GM12878 (cell line): ENCODE data around the gene PTPRB. TPM values are rescaled to one million over a fixed set of nuclear protein-coding genes. Genes with fewer than 3 reads are reported as not detected.

Experiments
- ATAC-seq: fragments of 200-7000 bp; cut with Tn5 transposase; 3 replicates; pipeline ENCODE4 v1.9.1; 2020; ENCODE audit warnings: mild to moderate bottlenecking, moderate library complexity
- BruUV-seq: library from RNA; stranded (reverse); fragments of 400-500 nt; replicated peaks from 2 replicates; lab custom pipeline; 2021; lab: Mats Ljungman, UMichigan
- CTCF ChIA-PET: fragments of 300-600 bp; sonication (Branson Sonifier 250); formaldehyde crosslinking; extraction: SDS; loops from one replicate; lab custom pipeline; 2021; ENCODE audit warnings: inconsistent platforms; lab: Yijun Ruan, JAX
- POLR2A ChIA-PET: fragments of 350-600 bp; formaldehyde crosslinking; extraction: SDS; loops from one replicate; lab custom pipeline; 2021; ENCODE audit warnings: inconsistent platforms; lab: Charles Lee
- RAD21 ChIA-PET: fragments of 300-600 bp; sonication (Branson Sonifier 250); formaldehyde crosslinking; loops from one replicate; lab custom pipeline; 2023; ENCODE audit warnings: antibody characterized with exemption; ENCODE audit not compliant: unreplicated experiment; lab: Charles Lee
- SMC1A ChIA-PET: fragments of 300-600 bp; sonication (Branson Sonifier 250); formaldehyde crosslinking; loops from one replicate; lab custom pipeline; 2023; ENCODE audit not compliant: unreplicated experiment, uncharacterized antibody; lab: Charles Lee
- DNase-seq: peaks from one replicate; pipeline ENCODE4 v3.0.0-alpha.2; 2011; ENCODE audit warnings: low read depth, low spot score
- FAIRE-seq: peaks from 3 replicates; lab custom pipeline; 2011; peaks lifted over from hg19 to GRCh38; lab: Jason Lieb, UNC
- H2AFZ ChIP-seq: 2 replicates; pipeline ENCODE4 v1.6.0; 2011; ENCODE audit warnings: low read depth, low read length, control low read depth; ENCODE audit not compliant: control insufficient read depth
- H3K27ac ChIP-seq: 2 replicates; pipeline ENCODE4 v1.5.1; 2011; ENCODE audit warnings: control low read depth; ENCODE audit not compliant: control insufficient read depth, insufficient read depth
- H3K27me3 ChIP-seq, 2 experiments: replicated peaks in 1 of 2; 2 replicates each; pipeline versions ENCODE4 v1.6.0 to v1.6.1; 2011; ENCODE audit warnings: low read length in 1 of 2; ENCODE audit not compliant: control insufficient read depth in 2 of 2, insufficient read depth in 2 of 2
- H3K36me3 ChIP-seq, 2 experiments: 2 replicates each; pipeline ENCODE4 v1.5.1; 2011; ENCODE audit warnings: low read length in 1 of 2; ENCODE audit not compliant: control insufficient read depth in 2 of 2, insufficient read depth in 2 of 2
- H3K4me1 ChIP-seq: 2 replicates; pipeline ENCODE4 v1.6.1; 2011; ENCODE audit warnings: mild to moderate bottlenecking, low read length, moderate library complexity, mixed read lengths; ENCODE audit not compliant: control insufficient read depth, insufficient read depth
- H3K4me2 ChIP-seq: 2 replicates; pipeline ENCODE4 v1.6.0; 2011; ENCODE audit warnings: control low read depth; ENCODE audit not compliant: control insufficient read depth, insufficient read depth
- H3K4me3 ChIP-seq: fragments of 200-600 bp; sonication (generic); 2 replicates; pipeline ENCODE4 v1.5.1; 2016
- H3K79me2 ChIP-seq: 2 replicates; pipeline ENCODE4 v1.6.0; 2011; ENCODE audit warnings: low read length; ENCODE audit not compliant: control insufficient read depth, insufficient read depth
- H3K9ac ChIP-seq: 2 replicates; pipeline ENCODE4 v1.8.0; 2011; ENCODE audit warnings: low read length, control low read depth, mixed read lengths; ENCODE audit not compliant: control insufficient read depth, insufficient read depth
- H3K9me3 ChIP-seq: replicated peaks from 3 replicates; pipeline ENCODE4 v1.5.1; 2011; ENCODE audit warnings: mild to moderate bottlenecking, low read length; ENCODE audit not compliant: control insufficient read depth, insufficient read depth
- H4K20me1 ChIP-seq: 2 replicates; pipeline ENCODE4 v1.6.0; 2011; ENCODE audit not compliant: control insufficient read depth, insufficient read depth
- BCL11A ChIP-seq: IDR thresholded peaks from 2 replicates; pipeline ENCODE4 v1.6.1; 2011; ENCODE audit warnings: low read depth, low read length
- HCFC1 ChIP-seq: fragments of 150-350 bp; IDR thresholded peaks from 2 replicates; pipeline ENCODE4 v1.6.1; 2014; ENCODE audit warnings: low read length
- HDAC2 ChIP-seq: fragments of 200-600 bp; sonication (generic); IDR thresholded peaks from 2 replicates; pipeline ENCODE4 v1.6.1; 2017
- HDAC6 ChIP-seq: fragments of 200-600 bp; sonication (generic); IDR thresholded peaks from one replicate; pipeline ENCODE4 v1.8.0; 2017; ENCODE audit warnings: antibody characterized with exemption; ENCODE audit not compliant: unreplicated experiment
- IRF5 ChIP-seq: fragments of 450-650 bp; IDR thresholded peaks from 2 replicates; pipeline ENCODE4 v1.6.1; 2017; ENCODE audit warnings: borderline replicate concordance
- NR2C1 ChIP-seq: fragments of 450-650 bp; IDR thresholded peaks from 2 replicates; pipeline ENCODE4 v1.6.1; 2017; ENCODE audit warnings: antibody characterized with exemption, mild to moderate bottlenecking, moderate library complexity
- NR2C2 ChIP-seq: IDR thresholded peaks from 2 replicates; pipeline ENCODE4 v1.6.1; 2011; ENCODE audit warnings: borderline replicate concordance, low read depth; ENCODE audit not compliant: control insufficient read depth, insufficient read length
- SIX5 ChIP-seq: IDR thresholded peaks from 2 replicates; pipeline ENCODE4 v1.6.1; 2011; ENCODE audit warnings: mild to moderate bottlenecking, low read depth, low read length, moderate library complexity; ENCODE audit not compliant: severe bottlenecking
- SMAD1 ChIP-seq: fragments of 450-650 bp; IDR thresholded peaks from 2 replicates; pipeline ENCODE4 v1.6.1; 2018; ENCODE audit warnings: mild to moderate bottlenecking, low read depth; ENCODE audit not compliant: partially characterized antibody
- TCF7 ChIP-seq: IDR thresholded peaks from 2 replicates; pipeline ENCODE4 v1.6.1; 2014; ENCODE audit warnings: antibody characterized with exemption, borderline replicate concordance
- ZNF217 ChIP-seq: fragments of 450-650 bp; IDR thresholded peaks from 2 replicates; pipeline ENCODE4 v1.6.1; 2017; ENCODE audit warnings: antibody characterized with exemption, mild to moderate bottlenecking
- WGBS: methylation state at CpG from one replicate; pipeline ENCODE4 v1.1.6; 2016; ENCODE audit warnings: low lambda C conversion rate; ENCODE audit not compliant: insufficient replicate concordance, insufficient coverage; ENCODE audit errors: missing lambda C conversion rate; 5-methylcytosine and 5-hydroxymethylcytosine counted together
- in situ Hi-C: fragments of 300-500 bp; cut with MboI; formaldehyde crosslinking; loops from 9 replicates; pipeline ENCODE4 v1.14.3; 2018; ENCODE audit warnings: mixed read lengths
- intact Hi-C: fragments of 100-400 bp; cut with micrococcal nuclease; formaldehyde crosslinking; loops from one replicate; pipeline ENCODE4 v1.14.2; 2022; ENCODE audit not compliant: unreplicated experiment
- polyA plus RNA-seq, 11 experiments: library from polyadenylated mRNA; depleted of rRNA in 4 of 11; unstranded in 6 of 11; stranded (reverse) in 5 of 11; fragments of >200 nt; fragmentation: Nextera tagmentation in 4 of 11; fragmentation: Illumina TruSeq in 1 of 11; extraction: Ambion mirVana in 4 of 11; extraction: Trizol in 1 of 11; gene quantifications; 1 replicate in 1 of 11; 2 replicates in 10 of 11; pipeline versions ENCODE4 v1.2.1 to v1.2.3, GENCODE V29; 2011 to 2016; ENCODE audit warnings: inconsistent platforms in 2 of 11, missing spikeins in 2 of 11, low read depth in 1 of 11
- total RNA-seq, 4 experiments: library from RNA; depleted of rRNA in 3 of 4; stranded (reverse); fragments of >200 nt in 3 of 4; fragmentation: Illumina TruSeq in 1 of 4; extraction: Trizol in 1 of 4; gene quantifications; 2 replicates each; pipeline versions ENCODE4 v1.2.1 to v1.2.3, GENCODE V29; 2013 to 2021
- TF ChIP-seq, protein P1 (sequence below): fragments of 450-650 bp; IDR thresholded peaks from 2 replicates; pipeline ENCODE4 v1.6.1; 2018; ENCODE audit warnings: borderline replicate concordance, mild to moderate bottlenecking; ENCODE audit not compliant: partially characterized antibody

Gene PTPRB
- total and polyA plus RNA-seq, 10 of the 15 experiments (the other 5 are each of a cell fraction or from before 2014, with no cell fraction given): 0.03 to 0.35 (median 0.05) TPM

GRCh38 chr12:70467476-70467875, 169.8 kb downstream of the PTPRB start:
- Histone ChIP-seq H4K20me1 (no peaks in the 10 kb centered on the region), H3K27me3 (no peaks in the 10 kb centered on the region), H3K36me3 (no peaks in the 10 kb centered on the region), H3K9ac (no peak overlapping the region), H3K4me3 (no peak overlapping the region), H3K79me2 (no peaks in the 10 kb centered on the region; the same call in 1 of the 2 replicates), H3K27ac (no peak overlapping the region), H3K4me2 (no peak overlapping the region), H2AFZ (no peak overlapping the region), H3K4me1 (no peaks in the 10 kb centered on the region), H3K9me3 (peaks cover 2% of the 10 kb centered on the region; the same call in 1 of the 3 replicates)
- FAIRE-seq (no peak), DNase-seq (no peak), ATAC-seq (no peak)
- BruUV-seq: no TSS peak
- CTCF ChIA-PET: interaction anchor here (1.2 kb wide), 1 partner anchor 51 kb away, joined by 3 read pairs; no protein-coding TSS in a partner anchor
- POLR2A ChIA-PET: interaction anchor here (2.8 kb wide), 1 partner anchor 20 kb away, joined by 12 read pairs; no protein-coding TSS in a partner anchor
- in situ Hi-C loops: no loop called here
- intact Hi-C loops: no loop called here
- WGBS: 63% methylated on average over 2 of the region's 2 CpGs
- RAD21 ChIA-PET: interaction anchor here (1.3 to 4.0 kb wide), 3 partner anchors 15 to 580 kb away, joined by 3 to 20 read pairs (median 3); no protein-coding TSS in a partner anchor
- TF ChIP-seq HDAC2 (no peak), NR2C1 (no peak), TCF7 (no peak), HDAC6 (no peak), SIX5 (no peak), HCFC1 (no peak), BCL11A (no peak), IRF5 (no peak), ZNF217 (no peak), SMAD1 (no peak), NR2C2 (no peak)
- TF ChIP-seq, protein P1, sequence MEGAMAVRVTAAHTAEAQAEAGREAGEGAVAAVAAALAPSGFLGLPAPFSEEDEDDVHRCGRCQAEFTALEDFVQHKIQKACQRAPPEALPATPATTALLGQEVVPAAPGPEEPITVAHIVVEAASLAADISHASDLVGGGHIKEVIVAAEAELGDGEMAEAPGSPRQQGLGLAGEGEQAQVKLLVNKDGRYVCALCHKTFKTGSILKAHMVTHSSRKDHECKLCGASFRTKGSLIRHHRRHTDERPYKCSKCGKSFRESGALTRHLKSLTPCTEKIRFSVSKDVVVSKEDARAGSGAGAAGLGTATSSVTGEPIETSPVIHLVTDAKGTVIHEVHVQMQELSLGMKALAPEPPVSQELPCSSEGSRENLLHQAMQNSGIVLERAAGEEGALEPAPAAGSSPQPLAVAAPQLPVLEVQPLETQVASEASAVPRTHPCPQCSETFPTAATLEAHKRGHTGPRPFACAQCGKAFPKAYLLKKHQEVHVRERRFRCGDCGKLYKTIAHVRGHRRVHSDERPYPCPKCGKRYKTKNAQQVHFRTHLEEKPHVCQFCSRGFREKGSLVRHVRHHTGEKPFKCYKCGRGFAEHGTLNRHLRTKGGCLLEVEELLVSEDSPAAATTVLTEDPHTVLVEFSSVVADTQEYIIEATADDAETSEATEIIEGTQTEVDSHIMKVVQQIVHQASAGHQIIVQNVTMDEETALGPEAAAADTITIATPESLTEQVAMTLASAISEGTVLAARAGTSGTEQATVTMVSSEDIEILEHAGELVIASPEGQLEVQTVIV: no peak
- SMC1A ChIA-PET: interaction anchor here (0.9 to 5.3 kb wide), 4 partner anchors 8 to 109 kb away, joined by 3 to 37 read pairs (median 8); no protein-coding TSS in a partner anchor
